ENCODE data around the gene TIRAP.

GRCh38 chr11:126305699-126306098 lies 22.8 kb downstream of the TIRAP start:
- TF ChIP-seq CREB5 (CRISPR knock-in tag; IDR thresholded peaks at IDR 0.05; ENCODE audit: low read depth) (no peak), CSDC2 (CRISPR knock-in tag; IDR thresholded peaks at IDR 0.05) (no peak), PATZ1 (CRISPR knock-in tag; IDR thresholded peaks at IDR 0.05; ENCODE audit: borderline replicate concordance) (no peak), GLIS3 (CRISPR knock-in tag; IDR thresholded peaks at IDR 0.05) (no peak)

Measured in SK-N-SH treated with all-trans-retinoic acid at 6 μM for 48 hours (cell line).